ENCODE data around the gene PON2. TPM values are rescaled to one million over a fixed set of nuclear protein-coding genes. Genes with fewer than 3 reads are reported as not detected.

Gene PON2
- total and polyA plus RNA-seq, 10 of the 15 experiments (the other 5 are each of a cell fraction or from before 2014, with no cell fraction given) = 22.9 to 127 (median 46.1) TPM

- Histone ChIP-seq H3K36me3 (ENCODE audit: control insufficient read depth in 2 of 2, insufficient read depth in 2 of 2, low read length in 1 of 2) (no peaks in the 10 kb centered on the region), H3K27me3 (replicated peaks in 1 of 2; ENCODE audit: control insufficient read depth in 2 of 2, insufficient read depth in 2 of 2, low read length in 1 of 2) (peaks cover 0 to 2% of the 10 kb centered on the region in 2 experiments; a peak in 2 of 4 replicates), H3K27ac (ENCODE audit: control insufficient read depth, insufficient read depth) (no peak overlapping the region), H3K9ac (ENCODE audit: control insufficient read depth, insufficient read depth, low read length) (no peak overlapping the region), H3K79me2 (ENCODE audit: control insufficient read depth, insufficient read depth, low read length) (no peaks in the 10 kb centered on the region), H3K4me1 (ENCODE audit: control insufficient read depth, insufficient read depth, low read length) (no peaks in the 10 kb centered on the region), H3K9me3 (replicated peaks; ENCODE audit: control insufficient read depth, insufficient read depth, low read length) (no peaks in the 10 kb centered on the region; the same call in 2 of the 3 replicates), H3K4me2 (ENCODE audit: control insufficient read depth, insufficient read depth) (no peak overlapping the region), H3K4me3 (no peak overlapping the region), H2AFZ (ENCODE audit: control insufficient read depth, low read depth, low read length) (no peak overlapping the region), H4K20me1 (ENCODE audit: control insufficient read depth, insufficient read depth) (no peaks in the 10 kb centered on the region)
- WGBS (ENCODE audit: insufficient coverage, insufficient replicate concordance, low lambda C conversion rate, missing lambda C conversion rate) = 39% methylated on average over 2 of the region's 2 CpGs
- ChIA-PET CTCF (interaction anchor here (0.5 to 2.2 kb wide), 4 partner anchors 18 to 157 kb away, joined by 3 to 8 read pairs (median 3); no protein-coding TSS in a partner anchor), POLR2A (no interaction called here), SMC1A (ENCODE audit: uncharacterized antibody, unreplicated experiment) (interaction anchor here (0.6 to 2.1 kb wide), 6 partner anchors 23 to 806 kb away, joined by 3 to 5 read pairs (median 4); no protein-coding TSS in a partner anchor), RAD21 (ENCODE audit: unreplicated experiment) (interaction anchor here (1.0 to 1.6 kb wide), 3 partner anchors 20 to 86 kb away, joined by 3 to 4 read pairs (median 3); no protein-coding TSS in a partner anchor)
- TF ChIP-seq HSF1 (IDR thresholded peaks at IDR 0.05; ENCODE audit: low read depth, low read length) (no peak), ELK1 (IDR thresholded peaks at IDR 0.05; ENCODE audit: low read depth, low read length) (no peak), NBN (IDR thresholded peaks at IDR 0.05) (no peak), BCL3 (IDR thresholded peaks at IDR 0.05; ENCODE audit: borderline replicate concordance, insufficient read depth, low read depth, low read length, poor library complexity, severe bottlenecking) (no peak), HDAC6 (IDR thresholded peaks at IDR 0.05; ENCODE audit: unreplicated experiment) (no peak), GABPA (IDR thresholded peaks at IDR 0.05; ENCODE audit: low read depth) (no peak), RCOR1 (conservative IDR thresholded peaks at IDR 0.05; ENCODE audit: low read depth, low read length) (no peak), TARDBP (IDR thresholded peaks at IDR 0.05; ENCODE audit: borderline replicate concordance) (no peak)
- no peak for FAIRE-seq
- intact Hi-C loops (cut with micrococcal nuclease; ENCODE audit: unreplicated experiment) = no loop called here
- BruUV-seq (replicated peaks) = no TSS peak
- ATAC-seq = no peak
- DNase-seq (ENCODE audit: low read depth, low spot score) = no peak
- in situ Hi-C loops (cut with MboI) = no loop called here
Measured at GRCh38 chr7:95391761-95392160, 43.1 kb downstream of the PON2 start.
